Endothelial cell of umbilical vein (primary cell): Measurements from ENCODE around the gene HK1. TPM values are rescaled to one million over a fixed set of nuclear protein-coding genes. Genes with fewer than 3 reads are reported as not detected.

ENCODE experiments used
- BruUV-seq: library from RNA; stranded (reverse); fragments of 400-500 nt; replicated peaks from 2 replicates; lab custom pipeline; 2021; lab: Mats Ljungman, UMichigan
- CTCF ChIA-PET: fragments of 300-600, 350-600 bp; sonication (Branson Sonifier 250); formaldehyde crosslinking; loops from one replicate; lab custom pipeline; 2021; ENCODE audit warnings: antibody characterized with exemption, inconsistent platforms; lab: Charles Lee
- POLR2A ChIA-PET: fragments of 300-600, 350-600 bp; sonication (Branson Sonifier 250); formaldehyde crosslinking; loops from one replicate; lab custom pipeline; 2021; ENCODE audit warnings: antibody characterized with exemption, inconsistent platforms; lab: Charles Lee
- DNase-seq: peaks from one replicate; pipeline ENCODE4 v3.0.0-alpha.2; 2011; ENCODE audit warnings: low read depth, low spot score
- FAIRE-seq: peaks from 2 replicates; lab custom pipeline; 2011; peaks lifted over from hg19 to GRCh38; lab: Jason Lieb, UNC
- H2AFZ ChIP-seq: 2 replicates; pipeline ENCODE4 v1.6.0; 2012; ENCODE audit warnings: low read depth, low read length, control low read depth, inconsistent platforms
- H3K27ac ChIP-seq: 2 replicates; pipeline ENCODE4 v1.5.1; 2011; ENCODE audit warnings: low read depth, mild to moderate bottlenecking, control low read depth, low read length, moderate library complexity; ENCODE audit not compliant: insufficient read depth
- H3K27me3 ChIP-seq, 2 experiments: 2 replicates each; pipeline versions ENCODE4 v1.6.0 to v1.6.1; 2011; ENCODE audit warnings: low read length in 2 of 2, mixed read lengths in 1 of 2; ENCODE audit not compliant: control insufficient read depth in 2 of 2, insufficient read depth in 2 of 2
- H3K36me3 ChIP-seq, 2 experiments: 2 replicates in 1 of 2; 3 replicates in 1 of 2; pipeline ENCODE4 v1.5.1; 2011; ENCODE audit warnings: low read length in 2 of 2, mild to moderate bottlenecking in 1 of 2, moderate library complexity in 1 of 2; ENCODE audit not compliant: control insufficient read depth in 2 of 2, insufficient read depth in 2 of 2; ENCODE audit errors: extremely low read depth in 1 of 2
- H3K4me1 ChIP-seq: 3 replicates; pipeline ENCODE4 v1.5.1; 2011; ENCODE audit warnings: mild to moderate bottlenecking, low read length; ENCODE audit not compliant: control insufficient read depth, insufficient read depth; ENCODE audit errors: extremely low read depth
- H3K4me2 ChIP-seq: 2 replicates; pipeline ENCODE4 v1.6.1; 2011; ENCODE audit warnings: low read length, control low read depth, mixed read lengths; ENCODE audit not compliant: insufficient read depth
- H3K4me3 ChIP-seq, 3 experiments: fragments of 200-600 bp in 1 of 3; sonication (generic), shearing (Covaris generic) in 1 of 3; replicated peaks in 1 of 3; 2 replicates each; pipeline ENCODE4 v1.5.1; 2011 to 2016; ENCODE audit warnings: control low read depth in 3 of 3, low read length in 3 of 3, mild to moderate bottlenecking in 2 of 3, inconsistent platforms in 1 of 3, low read depth in 1 of 3, moderate library complexity in 1 of 3; ENCODE audit not compliant: insufficient read depth in 1 of 3
- H3K79me2 ChIP-seq: 2 replicates; pipeline ENCODE4 v1.6.0; 2012; ENCODE audit warnings: low read length, inconsistent platforms; ENCODE audit not compliant: control insufficient read depth, insufficient read depth
- H3K9ac ChIP-seq: replicated peaks from 2 replicates; pipeline ENCODE3; 2011; ENCODE audit warnings: low read length, control low read depth; ENCODE audit not compliant: insufficient read depth; ENCODE audit errors: extremely low read depth
- H3K9me1 ChIP-seq: replicated peaks from 3 replicates; pipeline ENCODE4 v1.6.0; 2011; ENCODE audit warnings: mild to moderate bottlenecking, low read length; ENCODE audit not compliant: control insufficient read depth, insufficient read depth; ENCODE audit errors: extremely low read depth
- H3K9me3 ChIP-seq: replicated peaks from 2 replicates; pipeline ENCODE4 v1.5.1; 2012; ENCODE audit warnings: low read length, inconsistent platforms; ENCODE audit not compliant: control insufficient read depth, insufficient read depth
- H4K20me1 ChIP-seq: replicated peaks from 2 replicates; pipeline ENCODE3; 2011; ENCODE audit warnings: mild to moderate bottlenecking, low read length; ENCODE audit not compliant: control insufficient read depth, insufficient read depth; ENCODE audit errors: extremely low read depth
- EZH2 ChIP-seq: IDR thresholded peaks from 2 replicates; pipeline ENCODE4 v1.6.1; 2012; ENCODE audit warnings: borderline replicate concordance, low read depth, mild to moderate bottlenecking, moderate library complexity, low read length, inconsistent platforms; ENCODE audit not compliant: severe bottlenecking
- FOS ChIP-seq: IDR thresholded peaks from 2 replicates; pipeline ENCODE4 v1.6.1; 2011; ENCODE audit warnings: mild to moderate bottlenecking, low read length, moderate library complexity, borderline replicate concordance; ENCODE audit not compliant: insufficient read depth
- GATA2 ChIP-seq: IDR thresholded peaks from 2 replicates; pipeline ENCODE4 v1.7.0; 2011; ENCODE audit warnings: low read depth, mild to moderate bottlenecking, moderate library complexity, mixed read lengths, low read length; ENCODE audit not compliant: insufficient read length, insufficient read depth
- JUN ChIP-seq: IDR thresholded peaks from 2 replicates; pipeline ENCODE4 v1.6.1; 2011; ENCODE audit warnings: borderline replicate concordance, low read depth; ENCODE audit not compliant: insufficient read length, insufficient read depth
- MAX ChIP-seq: IDR thresholded peaks from 2 replicates; pipeline ENCODE4 v1.6.1; 2011; ENCODE audit not compliant: insufficient read depth, insufficient read length
- MYC ChIP-seq: IDR thresholded peaks from one replicate; pipeline ENCODE4 v1.6.1; 2011; ENCODE audit warnings: mild to moderate bottlenecking, low read depth, low read length
- POLR2A ChIP-seq: IDR thresholded peaks from 2 replicates; pipeline ENCODE4 v1.6.1; 2012; ENCODE audit warnings: low read depth, mild to moderate bottlenecking, control low read depth, low read length
- POLR2AphosphoS5 ChIP-seq: IDR thresholded peaks from 2 replicates; pipeline ENCODE4 v1.6.1; 2012; ENCODE audit warnings: low read depth, mild to moderate bottlenecking, control low read depth, low read length, moderate library complexity; ENCODE audit not compliant: insufficient read depth
- dilution Hi-C: fragments of 300-500 bp; cut with MboI; formaldehyde crosslinking; loops from one replicate; pipeline ENCODE4 v1.15.0; 2019; ENCODE audit warnings: low sequenced_read_pairs; ENCODE audit not compliant: extremely low pct_ligation_motif_present
- intact Hi-C: fragments of 100-400 bp; cut with micrococcal nuclease; formaldehyde crosslinking; loops from one replicate; pipeline ENCODE4 v1.10.0; 2022
- polyA plus RNA-seq, 4 experiments: library from polyadenylated mRNA; depleted of rRNA in 3 of 4; stranded (reverse) in 3 of 4; unstranded in 1 of 4; fragments of >200 nt; gene quantifications; 2 replicates each; pipeline versions ENCODE4 v1.2.1 to v1.2.3, GENCODE V29; 2011 to 2012; ENCODE audit warnings: missing spikeins in 1 of 4
- total RNA-seq: library from RNA; stranded (reverse); gene quantifications from 2 replicates; pipeline ENCODE4 v1.2.3, GENCODE V29; 2021
- TF ChIP-seq, protein P1 (sequence below), 2 donors: IDR thresholded peaks; 1 replicate in 1 of 2; 2 replicates in 1 of 2; pipeline ENCODE4 v1.5.1; 2011; ENCODE audit warnings: low read length in 2 of 2, mild to moderate bottlenecking in 2 of 2, moderate library complexity in 2 of 2, control low read depth in 1 of 2, inconsistent platforms in 1 of 2, low read depth in 1 of 2; ENCODE audit not compliant: insufficient read depth in 1 of 2; ENCODE audit errors: extremely low read depth in 1 of 2

The HK1 gene
- total and polyA plus RNA-seq, 2 donors (not counting 3 experiments of a cell fraction or from before 2014, with no cell fraction given), result 50.8 to 121 TPM

DNA sequence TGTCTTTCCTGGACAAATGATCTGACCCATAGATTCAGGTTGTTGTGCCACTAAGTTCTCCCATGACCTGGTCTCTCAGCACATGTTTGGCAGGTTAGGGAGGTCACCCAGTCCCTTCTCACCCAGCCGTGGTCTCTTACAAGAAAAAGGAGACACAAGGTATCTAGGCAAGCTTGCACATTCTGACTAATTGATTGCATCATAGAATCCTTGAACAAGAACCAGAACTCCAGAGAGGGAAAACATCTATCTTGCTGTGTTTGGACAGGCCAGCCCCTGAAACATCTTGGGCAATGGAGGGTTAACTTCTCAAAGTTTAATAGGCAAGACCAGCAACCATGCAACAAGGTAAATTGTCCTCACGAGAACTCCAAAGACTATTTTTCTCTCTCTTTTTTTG, 8.5 kb upstream of the HK1 start:
- Histone ChIP-seq H3K9ac (no peak overlapping the region), H3K27ac (no peak overlapping the region), H3K27me3 (peaks cover 3 to 8% of the 10 kb centered on the region in 2 experiments), H3K9me3 (no peaks in the 10 kb centered on the region), H3K4me2 (no peak overlapping the region), H3K79me2 (no peaks in the 10 kb centered on the region), H3K4me3 (no peak overlapping the region), H3K36me3 (no peaks in the 10 kb centered on the region), H2AFZ (no peak overlapping the region), H3K9me1 (no peaks in the 10 kb centered on the region), H3K4me1 (peaks cover 24% of the 10 kb centered on the region), H4K20me1 (no peaks in the 10 kb centered on the region)
- intact Hi-C loops, result loop anchor here (2.0 kb wide), 2 partner anchors 33 to 47 kb away; no protein-coding TSS in a partner anchor
- no peak for DNase-seq
- ChIA-PET POLR2A (no interaction called here), CTCF (no interaction called here)
- no TSS peak for BruUV-seq
- no peak for FAIRE-seq
- TF ChIP-seq POLR2AphosphoS5 (no peak), EZH2 (no peak), JUN (no peak), MAX (no peak), FOS (no peak), MYC (no peak), POLR2A (no peak), GATA2 (no peak)
- TF ChIP-seq, protein P1, sequence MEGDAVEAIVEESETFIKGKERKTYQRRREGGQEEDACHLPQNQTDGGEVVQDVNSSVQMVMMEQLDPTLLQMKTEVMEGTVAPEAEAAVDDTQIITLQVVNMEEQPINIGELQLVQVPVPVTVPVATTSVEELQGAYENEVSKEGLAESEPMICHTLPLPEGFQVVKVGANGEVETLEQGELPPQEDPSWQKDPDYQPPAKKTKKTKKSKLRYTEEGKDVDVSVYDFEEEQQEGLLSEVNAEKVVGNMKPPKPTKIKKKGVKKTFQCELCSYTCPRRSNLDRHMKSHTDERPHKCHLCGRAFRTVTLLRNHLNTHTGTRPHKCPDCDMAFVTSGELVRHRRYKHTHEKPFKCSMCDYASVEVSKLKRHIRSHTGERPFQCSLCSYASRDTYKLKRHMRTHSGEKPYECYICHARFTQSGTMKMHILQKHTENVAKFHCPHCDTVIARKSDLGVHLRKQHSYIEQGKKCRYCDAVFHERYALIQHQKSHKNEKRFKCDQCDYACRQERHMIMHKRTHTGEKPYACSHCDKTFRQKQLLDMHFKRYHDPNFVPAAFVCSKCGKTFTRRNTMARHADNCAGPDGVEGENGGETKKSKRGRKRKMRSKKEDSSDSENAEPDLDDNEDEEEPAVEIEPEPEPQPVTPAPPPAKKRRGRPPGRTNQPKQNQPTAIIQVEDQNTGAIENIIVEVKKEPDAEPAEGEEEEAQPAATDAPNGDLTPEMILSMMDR (IDR thresholded peaks at IDR 0.05; ENCODE audit: extremely low read depth in 1 of 2, insufficient read depth in 1 of 2, low read depth in 1 of 2, low read length in 2 of 2), result no peak
- dilution Hi-C loops, result no loop called here
